ENCODE data around the gene KCNQ1OT1.

The KCNQ1OT1 gene

DNA sequence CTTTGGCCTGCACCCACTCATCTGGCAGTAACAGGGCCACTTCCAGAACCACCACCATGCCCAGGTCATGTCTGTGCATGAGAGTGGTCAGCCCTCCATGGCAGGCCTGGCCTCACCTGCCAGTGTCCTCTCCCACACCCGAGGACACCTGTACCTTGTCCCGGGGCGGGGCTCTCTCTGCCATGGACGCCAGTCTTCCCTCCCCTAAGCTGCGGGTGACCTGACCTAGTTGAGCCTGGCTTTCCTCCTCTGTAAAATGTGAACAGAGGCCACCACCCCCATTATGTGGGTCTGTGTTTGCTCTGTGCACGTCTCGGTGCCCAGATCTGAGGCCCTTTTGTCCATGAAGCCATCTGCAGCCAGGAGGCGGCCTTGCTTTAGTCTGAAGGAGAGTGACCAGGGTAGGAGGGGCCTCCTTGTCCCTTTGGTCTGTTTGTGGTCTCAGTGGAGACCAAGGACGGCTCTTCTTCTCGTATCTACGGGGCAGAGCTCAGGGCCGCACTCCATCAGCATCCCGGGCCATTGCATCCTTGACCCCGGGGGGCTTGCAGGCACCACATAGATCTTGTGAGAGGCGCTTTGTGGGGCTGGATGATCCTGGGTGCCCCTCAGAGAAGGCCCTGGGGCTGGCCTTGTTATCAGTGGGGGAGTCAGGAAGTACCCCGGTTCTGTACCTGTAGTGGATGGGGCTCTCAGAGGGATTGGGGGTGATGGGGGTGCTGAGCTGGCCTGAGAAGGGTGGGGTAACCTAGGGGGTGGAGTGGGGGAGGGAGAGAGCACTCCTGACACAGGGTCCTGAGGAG lies 133.4 kb downstream of the KCNQ1OT1 start:
- DNase-seq: no peak

DNA sequence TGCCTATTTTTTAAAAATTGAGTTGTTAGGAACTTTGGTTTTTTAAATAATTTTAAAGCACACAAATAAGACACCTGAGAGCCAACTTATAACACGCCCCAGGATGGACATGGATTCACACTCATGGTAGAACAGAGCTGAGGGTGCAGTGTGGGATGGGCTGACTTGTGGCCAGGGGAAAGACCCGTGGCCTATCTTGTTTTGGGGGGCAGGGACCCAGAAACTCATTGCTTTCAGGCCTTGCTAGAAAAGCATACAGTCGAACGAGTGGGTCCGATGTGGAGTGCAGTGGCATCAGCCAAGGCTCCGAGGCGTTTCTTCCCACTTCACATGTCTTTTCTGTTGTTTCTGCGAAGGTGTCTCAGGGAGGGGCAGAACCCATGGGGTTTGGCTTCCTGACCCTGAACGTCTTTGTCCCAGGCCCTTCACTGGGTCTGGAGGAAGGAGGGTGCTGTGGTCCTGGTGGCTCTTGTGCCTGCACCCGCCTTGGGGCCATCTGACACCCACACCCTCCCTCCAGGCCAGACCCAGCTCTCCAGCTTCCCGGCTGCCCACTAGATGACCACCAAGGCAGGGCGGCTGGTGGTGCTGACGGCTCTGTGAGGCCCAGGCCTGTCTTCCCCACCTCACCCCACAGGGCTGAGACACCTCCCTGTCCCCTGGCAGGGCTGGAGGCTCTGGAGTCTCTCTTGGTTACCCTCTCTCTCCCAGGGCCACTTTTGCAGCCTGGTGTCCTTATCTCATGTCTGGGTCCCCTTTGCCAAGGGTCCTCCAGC lies 134.2 kb downstream of the KCNQ1OT1 start:
- no peak for DNase-seq

DNA sequence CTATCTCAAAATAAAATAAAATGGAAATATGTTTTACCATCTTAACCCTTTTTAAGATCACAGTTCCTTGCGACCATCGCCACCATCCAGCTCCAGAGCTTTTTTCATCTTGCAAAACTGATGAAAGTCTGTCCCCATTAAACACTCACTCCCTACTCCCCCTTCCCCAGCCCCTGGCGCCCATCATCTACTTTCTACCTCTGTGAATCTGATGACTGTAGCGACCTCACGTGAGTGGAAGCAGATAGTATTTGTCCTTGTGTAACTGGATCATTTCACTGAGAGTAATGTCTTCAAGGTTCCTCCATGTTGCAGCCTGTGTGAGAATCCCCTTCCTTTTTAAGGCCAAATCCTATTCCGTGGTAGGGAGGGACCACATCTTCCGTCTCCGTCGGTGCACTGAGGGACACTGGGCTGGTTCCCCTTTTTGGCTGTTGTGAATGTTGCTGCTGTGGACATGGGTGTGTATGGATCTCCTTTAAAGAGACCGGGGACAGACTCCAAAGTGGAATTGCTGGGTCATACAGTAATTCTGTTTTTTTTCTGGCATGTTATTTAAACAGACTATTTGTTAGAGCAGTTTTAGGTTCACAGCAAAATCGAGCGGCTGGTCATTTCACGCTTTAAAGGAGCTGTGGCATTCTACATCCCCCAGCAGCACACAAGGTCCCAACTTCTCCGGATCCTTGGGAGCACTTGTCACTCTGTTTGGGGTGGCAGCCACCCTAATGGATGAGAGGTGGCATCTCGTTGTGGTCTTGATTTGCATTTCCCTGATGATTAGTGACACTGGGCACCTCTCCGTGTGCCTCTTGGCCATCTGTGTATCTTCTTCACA lies 135.0 kb downstream of the KCNQ1OT1 start:
- DNase-seq: no peak

DNA sequence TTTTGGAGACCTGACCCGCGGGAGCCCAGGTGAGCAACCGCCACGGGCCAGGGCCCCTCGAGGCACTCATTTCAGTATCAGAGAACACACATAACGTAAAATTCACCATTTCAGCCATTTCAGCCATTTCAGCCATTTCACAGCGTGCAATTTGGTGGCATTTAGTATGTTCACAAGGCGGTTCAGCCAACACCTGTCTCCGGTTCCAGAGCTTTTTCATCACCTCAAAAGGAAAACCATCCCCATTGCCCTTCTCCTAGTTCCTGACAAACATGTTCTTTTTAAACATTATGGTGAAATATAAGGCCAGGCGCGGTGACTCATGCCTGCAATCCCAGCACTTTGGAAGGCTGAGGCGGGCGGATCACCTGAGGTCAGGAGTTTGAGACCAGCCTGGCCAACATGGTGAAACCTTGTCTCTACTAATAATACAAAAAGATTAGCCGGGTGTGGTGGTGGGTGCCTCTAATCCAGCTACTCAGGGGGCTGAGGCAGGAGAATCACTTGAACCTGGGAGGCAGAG lies 135.7 kb downstream of the KCNQ1OT1 start:
- no peak for DNase-seq

GRCh38 chr11:2563213-2564007 lies 136.4 kb downstream of the KCNQ1OT1 start:
- no peak for DNase-seq

- no peak for DNase-seq
Observed at GRCh38 chr11:2562890-2563212, 136.9 kb downstream of the KCNQ1OT1 start.

DNA sequence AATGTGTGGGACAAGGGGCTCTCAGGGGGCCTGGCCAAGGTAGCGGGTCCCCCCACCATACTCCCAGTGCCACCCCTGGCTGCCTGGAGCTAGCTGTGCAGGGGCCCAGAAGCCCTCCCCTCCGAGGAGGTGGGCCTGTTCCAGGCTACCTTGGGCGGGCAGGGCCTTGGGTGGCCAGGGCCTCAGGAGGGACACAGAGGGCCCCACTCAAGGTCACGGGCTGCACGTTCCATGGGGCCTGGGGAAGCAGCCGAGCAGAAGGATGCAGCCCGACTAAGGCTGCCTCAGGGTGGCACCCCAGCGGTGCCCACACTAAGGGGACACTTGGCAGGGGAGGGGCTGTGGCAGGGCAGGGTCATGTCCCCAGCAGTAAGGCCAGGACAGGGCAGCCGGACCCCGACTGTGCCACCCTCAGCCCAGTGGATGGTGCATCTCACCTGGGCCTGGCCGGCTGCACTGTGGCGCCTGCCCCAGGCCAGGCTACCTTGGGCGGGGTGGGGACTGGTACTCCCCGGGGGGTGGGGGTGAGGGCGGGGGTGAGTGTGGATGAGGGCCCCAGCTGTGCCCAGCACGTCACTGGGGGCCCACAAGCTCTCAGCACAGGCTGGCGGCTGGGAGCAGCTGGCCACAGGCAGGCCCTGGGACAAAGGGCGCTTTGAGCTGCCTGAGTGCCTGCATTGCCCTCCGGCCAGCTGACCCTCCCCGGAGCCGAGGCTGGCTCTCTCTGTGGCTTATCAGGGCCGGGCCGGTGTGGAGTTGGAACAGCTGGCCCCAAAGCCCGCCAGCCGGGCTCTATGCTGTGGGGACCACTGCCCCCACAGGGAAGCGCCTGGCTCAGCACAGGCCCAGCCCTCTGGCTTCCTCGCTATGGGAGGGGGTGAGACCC lies 137.9 kb downstream of the KCNQ1OT1 start:
- no peak for DNase-seq

GRCh38 chr11:2559527-2560311 lies 140.1 kb downstream of the KCNQ1OT1 start:
- no peak for DNase-seq

- no peak for DNase-seq
Observed at GRCh38 chr11:2558861-2559526, 140.8 kb downstream of the KCNQ1OT1 start.

GRCh38 chr11:2558397-2558796 lies 141.4 kb downstream of the KCNQ1OT1 start:
- no peak for DNase-seq

Measured in NCI-H69 (cell line).